GM18511 (cell line): ENCODE results near the gene ABHD4.
"Not testable (repeated sequence)": the region's sequence is repeated elsewhere in the genome, so short reads cannot be mapped to it uniquely, and the experiment has no call there.

ENCODE experiments used
- ATAC-seq: cut with Tn5 transposase; IDR thresholded peaks from one replicate; pipeline ENCODE4 v1.9.1; 2021; ENCODE audit warnings: mild to moderate bottlenecking, moderate library complexity; ENCODE audit not compliant: unreplicated experiment

Gene ABHD4

GRCh38 chr14:22623047-22623446, 24.9 kb downstream of the ABHD4 start:
- no peak for ATAC-seq

GRCh38 chr14:22626590-22626989, 28.5 kb downstream of the ABHD4 start:
- no peak for ATAC-seq

- ATAC-seq: no peak
These were observed 29.6 kb downstream of the ABHD4 start for GRCh38 chr14:22627506-22628263.

GRCh38 chr14:22629361-22629760, 31.3 kb downstream of the ABHD4 start:
- no peak for ATAC-seq

DNA sequence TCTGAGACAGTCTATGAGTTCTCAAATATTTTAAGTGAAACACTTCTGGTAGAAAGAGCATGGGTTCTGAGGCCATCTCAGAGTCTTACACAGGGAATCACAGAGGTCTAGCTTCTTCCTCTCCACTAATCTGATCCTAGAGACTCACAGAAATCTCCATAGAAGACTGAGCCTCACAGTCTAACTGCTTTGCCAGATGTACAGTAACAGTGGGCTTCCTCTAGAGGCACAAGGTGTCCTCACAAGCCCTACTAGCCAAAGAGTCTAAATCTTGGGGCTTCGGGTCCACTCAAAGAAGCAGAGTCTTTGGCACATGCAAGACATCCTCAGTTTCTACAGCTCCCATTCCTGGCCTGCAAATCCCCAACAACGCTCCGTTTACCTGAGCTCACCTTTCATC, 32.0 kb downstream of the ABHD4 start:
- no peak for ATAC-seq

- no peak for ATAC-seq
These were observed 32.4 kb downstream of the ABHD4 start for GRCh38 chr14:22630486-22630885.

DNA sequence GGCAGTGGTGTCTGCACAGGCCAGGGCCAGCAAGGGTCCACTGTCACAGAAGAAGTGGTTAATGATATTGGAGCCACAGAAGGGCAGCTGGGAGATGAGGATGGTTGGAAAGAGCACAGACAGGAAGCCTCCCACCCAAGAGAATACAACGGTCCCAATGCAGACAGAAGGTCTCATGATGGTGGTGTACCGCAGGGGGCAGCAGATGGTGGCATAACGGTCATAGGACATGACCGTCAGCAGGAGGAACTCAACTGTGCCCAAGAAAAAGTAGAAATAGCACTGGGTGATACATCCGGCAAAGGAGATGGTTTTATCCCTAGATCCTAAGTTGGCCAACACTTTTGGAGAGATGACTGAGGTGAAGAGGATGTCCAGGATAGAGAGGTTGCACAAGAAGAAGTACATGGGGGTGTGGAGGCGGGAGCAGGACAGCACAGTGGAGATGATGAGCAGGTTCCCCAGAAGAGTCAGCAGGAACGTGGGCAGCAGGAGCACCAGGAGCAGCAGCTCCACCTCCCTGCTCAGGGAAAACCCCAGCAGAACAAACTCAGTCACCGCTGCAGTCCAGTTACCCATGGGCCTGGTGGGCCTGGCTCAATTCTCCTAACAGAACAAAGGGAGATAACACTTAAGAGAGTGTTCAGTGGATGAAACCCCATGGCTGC, 36.3 kb downstream of the ABHD4 start:
- ATAC-seq: no peak

DNA sequence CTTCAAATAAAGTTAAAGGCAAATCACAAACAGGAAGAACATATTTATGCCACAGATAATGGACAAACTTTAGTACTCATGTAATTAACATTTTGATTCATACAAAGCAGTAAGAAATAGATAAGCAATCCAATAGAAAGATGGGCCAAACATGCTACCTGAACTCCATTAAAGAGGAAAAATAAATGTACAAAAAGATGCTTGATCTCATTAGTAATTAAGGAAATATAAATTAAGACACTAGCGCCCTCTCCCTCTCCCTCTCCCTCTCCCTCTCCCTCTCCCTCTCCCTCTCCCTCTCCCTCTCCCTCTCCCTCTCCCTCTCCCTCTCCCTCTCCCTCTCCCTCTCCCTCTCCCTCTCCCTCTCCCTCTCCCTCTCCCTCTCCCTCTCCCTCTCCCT, 37.9 kb downstream of the ABHD4 start:
- ATAC-seq: not testable (repeated sequence)

DNA sequence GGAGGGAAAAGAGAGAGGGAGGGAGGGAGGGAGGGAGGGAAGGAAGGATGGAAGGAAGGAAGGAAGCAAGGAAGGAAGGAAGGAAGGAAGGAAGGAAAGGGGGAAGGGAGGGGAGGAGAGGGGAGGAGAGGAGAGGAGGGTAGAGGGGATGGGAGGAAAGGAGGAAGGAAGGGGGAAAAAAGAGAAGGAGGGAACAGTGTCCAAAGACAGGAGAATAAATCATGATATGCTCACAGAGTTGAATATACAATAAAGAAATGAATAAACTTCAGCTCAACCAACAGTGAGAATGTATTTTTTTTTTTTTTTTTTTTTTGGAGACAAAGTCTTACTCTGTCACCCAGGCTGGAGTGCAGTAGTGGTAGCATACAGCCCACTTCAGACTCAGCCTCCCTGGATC, 42.1 kb downstream of the ABHD4 start:
- no peak for ATAC-seq

DNA sequence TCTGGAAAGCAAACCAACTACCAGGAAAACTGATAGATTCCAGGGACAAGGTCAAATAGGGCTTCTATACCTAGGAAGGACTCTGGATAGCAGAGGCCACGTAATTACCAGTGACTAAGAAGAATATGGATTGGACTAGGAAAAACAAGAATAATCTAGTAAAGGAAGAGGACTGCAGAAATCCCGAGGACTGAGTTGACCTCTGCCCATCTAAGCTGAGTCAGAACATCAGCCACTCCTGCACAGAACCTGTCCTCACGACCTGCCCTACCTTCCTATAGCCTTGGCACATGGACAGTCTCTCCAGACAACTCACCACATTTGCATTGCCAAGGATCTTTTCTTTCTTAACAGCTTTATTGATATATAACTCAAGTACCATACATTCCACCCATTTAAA, 43.7 kb downstream of the ABHD4 start:
- ATAC-seq: no peak

DNA sequence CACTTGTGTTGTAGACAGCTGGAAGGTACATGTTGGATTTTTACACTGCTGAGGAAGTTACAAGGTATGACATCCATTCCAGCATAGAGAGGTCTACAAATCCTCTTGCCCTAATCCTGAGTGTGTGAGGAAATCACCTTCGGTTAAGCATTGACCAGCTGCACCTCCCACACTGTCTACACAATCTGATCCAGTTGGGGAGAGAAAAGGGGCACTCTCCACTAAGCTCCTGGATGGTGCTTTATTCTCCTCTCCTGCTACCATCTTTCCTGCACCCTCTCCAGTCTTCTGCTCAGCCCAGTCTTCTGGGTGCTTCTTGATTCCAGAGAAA, 46.2 kb downstream of the ABHD4 start, which contains the start of gene OR6J1:
Gene OR6J1 (minus strand): TSS at position 48 of the 331 bp plus-strand sequence. CDS start 9,541 bp downstream, outside the sequence.
- ATAC-seq: no peak

DNA sequence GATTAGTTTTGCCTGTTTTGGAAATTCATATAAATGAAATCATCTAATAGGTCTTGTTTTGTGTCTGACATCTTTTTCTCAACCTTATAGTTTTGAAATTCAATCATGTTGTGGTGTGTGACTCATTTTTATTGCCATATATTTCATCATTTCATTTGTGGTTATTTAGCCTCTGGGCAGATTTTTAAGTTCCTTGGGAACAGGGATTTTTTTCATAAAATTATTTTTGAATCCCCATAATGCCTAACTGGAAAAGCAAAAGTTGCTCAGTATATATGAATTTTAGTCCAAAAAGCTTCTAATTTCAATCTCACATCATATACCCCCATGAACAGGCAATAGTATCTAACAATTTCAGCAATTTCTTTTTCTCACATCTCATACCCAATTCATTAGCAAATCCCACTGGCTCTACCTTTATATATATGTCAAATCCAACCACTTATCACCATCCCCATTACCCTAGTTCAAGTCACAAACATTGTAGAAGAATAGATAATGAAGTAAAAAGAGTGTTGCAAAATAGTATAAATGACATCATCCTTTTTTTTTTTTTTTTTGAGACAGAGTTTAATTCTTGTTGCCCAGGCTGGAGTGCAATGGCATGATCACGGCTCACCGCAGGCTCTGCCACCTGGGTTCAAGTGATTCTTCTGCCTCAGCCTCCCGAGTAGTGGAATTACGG, 48.6 kb downstream of the ABHD4 start:
- ATAC-seq: no peak

- no peak for ATAC-seq
These were observed 50.4 kb downstream of the ABHD4 start for GRCh38 chr14:22648506-22648905.

DNA sequence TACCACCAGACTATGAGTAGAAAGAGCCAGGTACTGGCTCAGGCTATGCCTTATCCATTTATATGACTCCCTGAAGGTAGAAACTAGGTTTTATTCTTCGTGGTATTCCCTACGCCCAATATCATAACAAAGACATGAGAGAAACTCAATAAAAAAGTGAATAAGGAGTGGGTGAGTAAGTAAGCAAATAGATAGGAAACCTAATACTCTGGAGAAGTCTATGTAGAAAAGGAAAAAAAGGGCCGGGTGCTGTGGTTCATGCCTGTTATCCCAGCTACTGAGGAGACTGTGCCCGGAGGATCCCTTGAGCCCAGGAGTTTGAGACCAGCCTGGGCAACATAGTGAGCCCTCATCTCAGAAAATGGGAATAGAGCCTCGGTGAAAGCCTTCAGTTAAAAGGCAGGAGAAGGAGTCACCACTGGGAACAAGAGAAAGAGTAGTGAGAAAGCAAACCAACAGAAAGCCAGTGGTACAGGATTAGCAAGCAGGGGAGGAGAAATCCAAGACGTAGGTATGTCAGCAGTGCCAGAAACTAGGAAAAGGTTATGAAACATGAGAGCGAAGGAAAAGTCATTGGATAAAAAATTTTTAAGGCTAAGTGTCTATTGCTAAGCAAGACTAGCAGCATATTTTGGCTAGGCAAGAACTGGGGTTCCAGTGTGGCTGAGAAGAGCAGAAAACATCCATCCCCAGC, 52.1 kb downstream of the ABHD4 start:
- ATAC-seq: no peak

- peak; percentile 68 for ATAC-seq
These were observed 52.9 kb downstream of the ABHD4 start for GRCh38 chr14:22650960-22651521.

GRCh38 chr14:22651586-22651985, 53.5 kb downstream of the ABHD4 start:
- no peak for ATAC-seq

GRCh38 chr14:22653012-22653621, 55.0 kb downstream of the ABHD4 start:
- ATAC-seq: peak; percentile 75

DNA sequence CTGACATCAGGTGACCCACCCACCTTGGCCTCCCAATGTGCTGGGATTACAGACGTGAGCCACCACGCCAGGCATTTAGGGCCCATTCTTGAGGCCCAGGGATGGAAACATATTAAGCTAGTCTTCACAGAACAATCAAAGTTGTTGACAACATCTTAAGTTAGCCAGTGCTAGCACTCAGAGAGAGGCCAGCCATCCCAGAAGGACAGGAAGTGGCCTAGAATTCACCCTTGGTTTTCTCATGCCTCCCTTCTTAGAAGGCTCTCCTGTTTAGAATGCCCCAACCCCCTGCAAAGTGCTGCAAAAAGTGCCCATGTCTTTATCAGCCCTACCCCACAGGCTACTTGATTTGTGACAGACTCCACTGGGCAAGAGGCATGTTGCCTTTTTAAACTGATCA, 58.1 kb downstream of the ABHD4 start:
- no peak for ATAC-seq

- no peak for ATAC-seq
These were observed 59.0 kb downstream of the ABHD4 start for GRCh38 chr14:22656945-22657731.

DNA sequence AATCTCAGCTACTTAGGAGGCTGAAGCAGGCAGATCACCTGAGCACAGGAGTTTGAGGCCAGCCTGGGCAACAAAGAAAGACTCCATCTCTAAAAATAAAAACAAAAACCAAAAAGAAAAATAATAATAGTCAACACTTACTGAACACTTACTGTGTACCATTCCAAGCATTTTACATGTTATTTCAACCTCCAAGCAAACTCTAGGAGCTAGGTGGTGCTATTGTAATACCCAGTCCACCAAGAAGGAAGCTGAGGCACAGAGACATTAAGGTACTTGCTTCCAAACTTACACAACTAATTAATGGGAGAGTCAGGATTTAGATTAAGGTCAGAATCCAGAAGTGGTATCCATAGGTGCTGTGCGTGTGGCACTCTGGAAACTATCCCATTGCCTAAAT, 59.8 kb downstream of the ABHD4 start:
- no peak for ATAC-seq
